Suprapubic skin (tissue), 4 donors: ENCODE results near the gene ZFP1. TPM values are rescaled to one million over a fixed set of nuclear protein-coding genes. Genes with fewer than 3 reads are reported as not detected.

Source experiments
- total RNA-seq, 4 donors: library from RNA; depleted of rRNA; stranded (reverse); fragments of >200 nt; gene quantifications; one replicate each; pipeline ENCODE4 v1.1.0, GENCODE V29; 2016

The ZFP1 gene
- total RNA-seq, 4 donors from 2014 or later, result 4.4 to 8.7 (median 6.8) TPM

Other genes with a start within 250 kb of the ZFP1 start
- 100 to 1,000 TPM in 1 of 4 donors, 10 to 100 TPM in 3; 26.2 to 153 (median 59.1) TPM for gene WDR59, start 163.4 kb upstream of the ZFP1 start, total RNA-seq
- gene ZNRF1, start 149.5 kb upstream of the ZFP1 start, total RNA-seq, result 10 to 100 TPM; 13.0 to 16.7 (median 15.8) TPM
- gene LDHD, start 31.7 kb upstream of the ZFP1 start, total RNA-seq, result 10 to 100 TPM; 10.7 to 19.2 (median 14.0) TPM
- not detected for gene CTRB2, start 58.6 kb downstream of the ZFP1 start, total RNA-seq
- gene CTRB1, start 70.5 kb downstream of the ZFP1 start, total RNA-seq, result not detected
- gene BCAR1, start 103.1 kb downstream of the ZFP1 start, total RNA-seq, result 10 to 100 TPM; 26.5 to 39.2 (median 30.9) TPM